K562 (cell line): ENCODE measurements around the gene FGF22. TPM values are rescaled to one million over a fixed set of nuclear protein-coding genes. Genes with fewer than 3 reads are reported as not detected.

Experiments used
- ATAC-seq: fragments of 200-7000 bp; cut with Tn5 transposase; 3 replicates; pipeline ENCODE4 v1.9.1; 2020; ENCODE audit warnings: moderate library complexity
- BruUV-seq: library from RNA; stranded (reverse); fragments of 400-500 nt; replicated peaks from 2 replicates; lab custom pipeline; 2021; lab: Mats Ljungman, UMichigan
- CTCF ChIA-PET: fragments of 300-600 bp; formaldehyde crosslinking; extraction: SDS; loops from one replicate; lab custom pipeline; 2021; ENCODE audit warnings: low intra/inter-chr PET ratio; lab: Yijun Ruan, JAX
- POLR2A ChIA-PET: fragments of 300-600, 350-650 bp; sonication (Branson Sonifier 250); formaldehyde crosslinking; extraction: SDS; loops from one replicate; lab custom pipeline; 2021; ENCODE audit warnings: antibody characterized with exemption, inconsistent platforms; lab: Yijun Ruan, JAX
- DNase-seq, 4 experiments: peaks; one replicate each; pipeline versions ENCODE4 v3.0.0 to v3.0.0-alpha.2; 2011 to 2018; ENCODE audit warnings: low spot score in 3 of 4, mixed read lengths in 3 of 4; ENCODE audit errors: extremely low read depth in 1 of 4
- FAIRE-seq: peaks from 2 replicates; lab custom pipeline; 2011; peaks lifted over from hg19 to GRCh38; lab: Jason Lieb, UNC
- H2AFZ ChIP-seq: 2 replicates; pipeline ENCODE4 v1.6.0; 2011; ENCODE audit warnings: low read depth, low read length, control low read depth, inconsistent platforms
- H3K27ac ChIP-seq: fragments of 200-600 bp; 3 replicates; pipeline ENCODE4 v1.8.0; 2011; ENCODE audit warnings: low read depth, mild to moderate bottlenecking, control low read depth, inconsistent platforms, low read length, moderate library complexity, mixed read lengths; ENCODE audit errors: extremely low read depth
- H3K27me3 ChIP-seq, 2 experiments: fragments of 300-600 bp in 1 of 2; 2 replicates in 1 of 2; 3 replicates in 1 of 2; pipeline versions ENCODE4 v1.6.0 to v1.8.0; 2011; ENCODE audit warnings: inconsistent platforms in 2 of 2, low read length in 2 of 2, mild to moderate bottlenecking in 1 of 2, mixed read lengths in 1 of 2, moderate library complexity in 1 of 2; ENCODE audit not compliant: control insufficient read depth in 2 of 2, insufficient read depth in 2 of 2
- H3K36me3 ChIP-seq: fragments of 300-600 bp; 3 replicates; pipeline ENCODE4 v1.8.0; 2011; ENCODE audit warnings: mild to moderate bottlenecking, low read length, inconsistent platforms; ENCODE audit not compliant: control insufficient read depth, insufficient read depth
- H3K4me1 ChIP-seq, 2 experiments: fragments of 200-600 bp in 1 of 2; replicated peaks in 1 of 2; 2 replicates in 1 of 2; 3 replicates in 1 of 2; pipeline versions ENCODE4 v1.5.1 to v1.8.0; 2011; ENCODE audit warnings: inconsistent platforms in 2 of 2, low read length in 2 of 2, mild to moderate bottlenecking in 1 of 2, mixed read lengths in 1 of 2, moderate library complexity in 1 of 2; ENCODE audit not compliant: control insufficient read depth in 2 of 2, insufficient read depth in 2 of 2
- H3K4me2 ChIP-seq: 2 replicates; pipeline ENCODE4 v1.6.1; 2011; ENCODE audit warnings: low read length, control low read depth, inconsistent platforms, mixed read lengths; ENCODE audit not compliant: insufficient read depth
- H3K4me3 ChIP-seq: fragments of 200-600 bp; sonication (generic), shearing (Covaris generic); 2 replicates; pipeline ENCODE4 v1.5.1; 2016; ENCODE audit warnings: control low read depth, inconsistent platforms
- H3K79me2 ChIP-seq: fragments of 200-600 bp; 3 replicates; pipeline ENCODE4 v1.8.0; 2011; ENCODE audit warnings: low read length, inconsistent platforms; ENCODE audit not compliant: control insufficient read depth, insufficient read depth
- H3K9ac ChIP-seq, 2 experiments: 2 replicates each; pipeline versions ENCODE4 v1.6.0 to v1.6.1; 2011; ENCODE audit warnings: low read depth in 2 of 2, low read length in 2 of 2, control low read depth in 1 of 2, inconsistent platforms in 1 of 2, mild to moderate bottlenecking in 1 of 2, mixed read lengths in 1 of 2; ENCODE audit not compliant: insufficient read depth in 1 of 2
- H3K9me1 ChIP-seq: one replicate; pipeline ENCODE4 v1.6.0; 2011; ENCODE audit warnings: inconsistent platforms, mild to moderate bottlenecking, low read length, moderate library complexity; ENCODE audit not compliant: control insufficient read depth, insufficient read depth
- H3K9me3 ChIP-seq: replicated peaks from 2 replicates; pipeline ENCODE4 v1.5.1; 2011; ENCODE audit warnings: low read depth, low read length, inconsistent platforms; ENCODE audit not compliant: control insufficient read depth, insufficient read depth
- H4K20me1 ChIP-seq: replicated peaks from 2 replicates; pipeline ENCODE4 v1.6.1; 2011; ENCODE audit warnings: low read length, inconsistent platforms, mixed read lengths; ENCODE audit not compliant: control insufficient read depth, insufficient read depth
- HDGF ChIP-seq: fragments of 450-650 bp; IDR thresholded peaks from 2 replicates; pipeline ENCODE4 v1.6.1; 2016
- POLR2G ChIP-seq: fragments of 200-400 bp; formaldehyde crosslinking; IDR thresholded peaks from 2 replicates; pipeline ENCODE4 v1.6.1; 2017; ENCODE audit warnings: low read depth, mild to moderate bottlenecking, antibody characterized with exemption, low read length, moderate library complexity
- SUPT5H ChIP-seq: fragments of 450-650 bp; IDR thresholded peaks from 2 replicates; pipeline ENCODE4 v1.6.1; 2016
- ZNF165 ChIP-seq: fragments of 250-450 bp; sonication (Bioruptor Pico); IDR thresholded peaks from 2 replicates; pipeline ENCODE4 v1.4.0; 2020; ENCODE audit warnings: borderline replicate concordance
- ZNF24 ChIP-seq: fragments of 450-650 bp; IDR thresholded peaks from 2 replicates; pipeline ENCODE4 v1.6.1; 2016
- ZNF551 ChIP-seq: fragments of 250-450 bp; sonication (Bioruptor Pico); IDR thresholded peaks from 2 replicates; pipeline ENCODE4 v1.5.0; 2021; ENCODE audit warnings: mild to moderate bottlenecking, moderate library complexity
- WGBS: fragments of 100-300 bp; shearing (Covaris generic); methylation state at CpG from one replicate; pipeline ENCODE4 v1.1.6; 2016; ENCODE audit warnings: low coverage, mixed read lengths; ENCODE audit not compliant: insufficient coverage; ENCODE audit errors: missing lambda C conversion rate; 5-methylcytosine and 5-hydroxymethylcytosine counted together
- in situ Hi-C: fragments of 300-500 bp; cut with MboI; formaldehyde crosslinking; loops from 4 replicates; pipeline ENCODE4 v1.15.0; 2018; ENCODE audit warnings: inconsistent platforms, mixed read lengths
- intact Hi-C: fragments of 100-400 bp; cut with micrococcal nuclease; formaldehyde crosslinking; loops from 2 replicates; pipeline ENCODE4 v1.14.2; 2022
- polyA plus RNA-seq, 8 experiments: library from polyadenylated mRNA; depleted of rRNA in 4 of 8; stranded (reverse) in 5 of 8; unstranded in 3 of 8; fragments of >200 nt; fragmentation: Nextera tagmentation in 2 of 8; fragmentation: Illumina TruSeq in 1 of 8; extraction: Ambion mirVana in 2 of 8; extraction: Trizol in 1 of 8; gene quantifications; 2 replicates each; pipeline versions ENCODE4 v1.2.1 to v1.2.3, GENCODE V29; 2011 to 2014; ENCODE audit warnings: inconsistent platforms in 1 of 8, missing spikeins in 1 of 8
- total RNA-seq, 7 experiments: library from RNA; depleted of rRNA in 6 of 7; stranded (reverse); fragments of >200 nt in 6 of 7; fragmentation: Illumina TruSeq in 2 of 7; extraction: Trizol in 2 of 7; gene quantifications; 2 replicates each; pipeline versions ENCODE4 v1.2.1 to v1.2.3, GENCODE V29; 2011 to 2021; ENCODE audit warnings: low replicate concordance in 1 of 7

FGF22 gene
- total and polyA plus RNA-seq, 9 of the 15 experiments (the other 6 are each of a cell fraction or from before 2014, with no cell fraction given): 0.14 to 2.2 (median 0.86) TPM; not detected in 4

GRCh38 chr19:617551-618246, 22.0 kb upstream of the FGF22 start:
- Histone ChIP-seq H3K27ac (no peak overlapping the region), H3K79me2 (no peaks in the 10 kb centered on the region), H3K4me1 (peaks cover 0 to 15% of the 10 kb centered on the region in 2 experiments; a peak in 2 of 5 replicates), H2AFZ (no peak overlapping the region), H3K4me2 (no peak overlapping the region), H3K36me3 (peaks cover 73% of the 10 kb centered on the region; the same call in 2 of the 3 replicates), H4K20me1 (no peaks in the 10 kb centered on the region), H3K9me1 (no peaks in the 10 kb centered on the region), H3K4me3 (no peak overlapping the region), H3K27me3 (no peaks in the 10 kb centered on the region), H3K9me3 (no peaks in the 10 kb centered on the region; the same call in 1 of the 2 replicates), H3K9ac (no peak overlapping the region)
- FAIRE-seq (no peak), ATAC-seq (no peak), DNase-seq (no peak)
- TF ChIP-seq POLR2G (0 out of 2 replicates have a peak, but pooled peaks have one; percentile 2), SUPT5H (no peak), HDGF (no peak)
- BruUV-seq: no TSS peak
- WGBS: 97% methylated on average over 14 of the region's 29 CpGs
- in situ Hi-C loops (no loop called here), intact Hi-C loops (no loop called here)
- POLR2A ChIA-PET: no interaction called here
- CTCF ChIA-PET: no interaction called here

- FAIRE-seq: no peak
- Histone ChIP-seq H3K4me2 (no peak overlapping the region), H3K4me3 (no peak overlapping the region), H4K20me1 (no peaks in the 10 kb centered on the region), H2AFZ (no peak overlapping the region), H3K79me2 (no peaks in the 10 kb centered on the region), H3K36me3 (peaks cover 73% of the 10 kb centered on the region; the same call in 2 of the 3 replicates), H3K27ac (no peak overlapping the region), H3K9me1 (no peaks in the 10 kb centered on the region), H3K27me3 (no peaks in the 10 kb centered on the region), H3K9me3 (no peaks in the 10 kb centered on the region; the same call in 1 of the 2 replicates), H3K9ac (no peak overlapping the region; a peak in 1 of 4 replicates), H3K4me1 (peaks cover 0 to 11% of the 10 kb centered on the region in 2 experiments; a peak in 2 of 5 replicates)
- ChIA-PET CTCF (no interaction called here), POLR2A (no interaction called here)
- intact Hi-C loops: no loop called here
- no TSS peak for BruUV-seq
- ATAC-seq: no peak
- TF ChIP-seq ZNF165 (CRISPR knock-in tag) (no peak), POLR2G (0 out of 2 replicates have a peak, but pooled peaks have one; percentile 41), ZNF551 (no peak), ZNF24 (no peak)
- WGBS: 98% methylated on average over 18 of the region's 19 CpGs
- DNase-seq: no peak
- in situ Hi-C loops: no loop called here
Measured at GRCh38 chr19:618247-618619, 21.4 kb upstream of the FGF22 start.
